Breast epithelium (tissue), 4 donors: ENCODE results near the gene GRIP1. TPM values are rescaled to one million over a fixed set of nuclear protein-coding genes. Genes with fewer than 3 reads are reported as not detected.
A peak's percentile ranks its signal among the peaks of the same experiment; 100 is the strongest.

Experiments
- DNase-seq, 2 donors: peaks; one replicate each; pipeline ENCODE4 v3.0.0-alpha.2; 2019; ENCODE audit warnings: low spot score in 2 of 2
- H3K27ac ChIP-seq, 2 donors: fragments of 200-600 bp; sonication (generic) in 1 of 2; one replicate each; pipeline ENCODE4 v1.5.1; 2016 to 2019; ENCODE audit warnings: mild to moderate bottlenecking in 1 of 2
- H3K27me3 ChIP-seq, 2 donors: fragments of 200-600 bp; sonication (generic) in 1 of 2; one replicate each; pipeline versions ENCODE4 v1.5.1 to v1.6.0; 2017 to 2019; ENCODE audit warnings: control low read depth in 1 of 2, mild to moderate bottlenecking in 1 of 2
- H3K36me3 ChIP-seq: fragments of 200-600 bp; one replicate; pipeline ENCODE4 v1.5.1; 2019
- H3K4me1 ChIP-seq, 2 donors: fragments of 200-600 bp; sonication (generic); one replicate each; pipeline ENCODE4 v1.5.1; 2016 to 2019; ENCODE audit warnings: control low read depth in 1 of 2
- H3K4me3 ChIP-seq, 3 donors: fragments of 200-600 bp; sonication (generic); 1 replicate in 2 of 3; 2 replicates in 1 of 3; pipeline ENCODE4 v1.5.1; 2016 to 2019; ENCODE audit warnings: mild to moderate bottlenecking in 3 of 3, moderate library complexity in 2 of 3
- H3K9me3 ChIP-seq, 2 donors: fragments of 200-600 bp; sonication (generic) in 1 of 2; one replicate each; pipeline ENCODE4 v1.5.1; 2016 to 2019; ENCODE audit warnings: control low read depth in 1 of 2
- POLR2A ChIP-seq: fragments of 450-650 bp; IDR thresholded peaks from one replicate; pipeline ENCODE4 v1.6.1; 2016; ENCODE audit warnings: antibody characterized with exemption, mild to moderate bottlenecking, moderate library complexity
- POLR2AphosphoS5 ChIP-seq, 3 donors: sonication (generic); formaldehyde crosslinking; IDR thresholded peaks; one replicate each; pipeline ENCODE4 v1.6.1; 2017; ENCODE audit warnings: antibody characterized with exemption in 3 of 3
- intact Hi-C: fragments of 100-400 bp; cut with DNase I; formaldehyde crosslinking; loops from one replicate; pipeline ENCODE4 v1.15.1; 2023; ENCODE audit warnings: low total_unique reads
- total RNA-seq, 3 donors: library from RNA; depleted of rRNA; stranded (reverse); fragments of >200 nt; gene quantifications; one replicate each; pipeline ENCODE4 v1.1.0, GENCODE V29; 2016
- TF ChIP-seq, protein P1 (sequence below), 3 donors: fragments of 450-650 bp; IDR thresholded peaks; one replicate each; pipeline ENCODE4 v1.5.1; 2016 to 2017; ENCODE audit warnings: antibody characterized with exemption in 3 of 3, mild to moderate bottlenecking in 3 of 3, moderate library complexity in 3 of 3

The GRIP1 gene
- total RNA-seq, 3 donors from 2014 or later = 0.48 to 6.3 (median 2.9) TPM

- DNase-seq = no peak
- intact Hi-C loops = no loop called here
- Histone ChIP-seq H3K36me3 (no peaks in the 10 kb centered on the region), H3K27ac (no peak overlapping the region), H3K4me1 (no peaks in the 10 kb centered on the region), H3K9me3 (no peaks in the 10 kb centered on the region), H3K4me3 (no peak overlapping the region), H3K27me3 (no peaks in the 10 kb centered on the region)
- no peak for TF ChIP-seq POLR2AphosphoS5 (IDR thresholded peaks at IDR 0.05)
- TF ChIP-seq, protein P1, sequence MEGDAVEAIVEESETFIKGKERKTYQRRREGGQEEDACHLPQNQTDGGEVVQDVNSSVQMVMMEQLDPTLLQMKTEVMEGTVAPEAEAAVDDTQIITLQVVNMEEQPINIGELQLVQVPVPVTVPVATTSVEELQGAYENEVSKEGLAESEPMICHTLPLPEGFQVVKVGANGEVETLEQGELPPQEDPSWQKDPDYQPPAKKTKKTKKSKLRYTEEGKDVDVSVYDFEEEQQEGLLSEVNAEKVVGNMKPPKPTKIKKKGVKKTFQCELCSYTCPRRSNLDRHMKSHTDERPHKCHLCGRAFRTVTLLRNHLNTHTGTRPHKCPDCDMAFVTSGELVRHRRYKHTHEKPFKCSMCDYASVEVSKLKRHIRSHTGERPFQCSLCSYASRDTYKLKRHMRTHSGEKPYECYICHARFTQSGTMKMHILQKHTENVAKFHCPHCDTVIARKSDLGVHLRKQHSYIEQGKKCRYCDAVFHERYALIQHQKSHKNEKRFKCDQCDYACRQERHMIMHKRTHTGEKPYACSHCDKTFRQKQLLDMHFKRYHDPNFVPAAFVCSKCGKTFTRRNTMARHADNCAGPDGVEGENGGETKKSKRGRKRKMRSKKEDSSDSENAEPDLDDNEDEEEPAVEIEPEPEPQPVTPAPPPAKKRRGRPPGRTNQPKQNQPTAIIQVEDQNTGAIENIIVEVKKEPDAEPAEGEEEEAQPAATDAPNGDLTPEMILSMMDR (IDR thresholded peaks at IDR 0.05) = no peak
These were observed 252.2 kb downstream of the GRIP1 start for GRCh38 chr12:66426696-66427095.

GRCh38 chr12:66423266-66423665 is 255.6 kb downstream of the GRIP1 start:
- H3K4me3 ChIP-seq = no peak overlapping the region
- H3K9me3 ChIP-seq = no peaks in the 10 kb centered on the region
- intact Hi-C loops = no loop called here
- H3K4me1 ChIP-seq = no peaks in the 10 kb centered on the region
- TF ChIP-seq, protein P1 (IDR thresholded peaks at IDR 0.05) = no peak
- TF ChIP-seq POLR2A (no peak), POLR2AphosphoS5 (IDR thresholded peaks at IDR 0.05) (no peak)
- H3K36me3 ChIP-seq = no peaks in the 10 kb centered on the region
- no peaks in the 10 kb centered on the region for H3K27me3 ChIP-seq
- H3K27ac ChIP-seq = no peak overlapping the region
- DNase-seq = no peak

GRCh38 chr12:66418908-66419307 is 260.0 kb downstream of the GRIP1 start:
- intact Hi-C loops = no loop called here
- H3K27ac ChIP-seq = no peak overlapping the region
- H3K4me1 ChIP-seq = no peaks in the 10 kb centered on the region
- no peak for DNase-seq
- TF ChIP-seq, protein P1 (IDR thresholded peaks at IDR 0.05) = no peak
- TF ChIP-seq POLR2AphosphoS5 (IDR thresholded peaks at IDR 0.05) (no peak), POLR2A (no peak)
- no peak overlapping the region for H3K4me3 ChIP-seq
- no peaks in the 10 kb centered on the region for H3K36me3 ChIP-seq
- no peaks in the 10 kb centered on the region for H3K27me3 ChIP-seq
- H3K9me3 ChIP-seq = no peaks in the 10 kb centered on the region

DNA sequence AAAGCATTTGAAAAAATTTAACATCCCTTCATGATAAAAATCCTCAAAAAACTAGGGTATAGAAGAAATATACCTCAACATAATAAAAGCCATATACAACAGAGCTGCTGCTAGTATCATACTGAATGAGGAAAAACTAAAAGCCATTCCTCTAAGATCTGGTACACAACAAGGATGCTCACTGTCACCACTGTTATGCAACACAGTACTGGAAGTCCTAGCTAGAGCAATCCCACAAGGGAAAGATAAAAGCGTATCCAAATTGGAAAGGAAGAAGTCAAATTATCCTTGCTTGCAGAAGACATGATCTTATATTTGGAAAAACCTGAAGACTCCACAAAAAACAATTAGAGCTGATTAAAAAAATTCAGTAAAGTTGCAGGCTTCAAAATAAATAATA is 261.7 kb downstream of the GRIP1 start:
- no peak overlapping the region for H3K27ac ChIP-seq
- intact Hi-C loops = no loop called here
- TF ChIP-seq, protein P1 (IDR thresholded peaks at IDR 0.05) = no peak
- TF ChIP-seq POLR2AphosphoS5 (IDR thresholded peaks at IDR 0.05) (no peak), POLR2A (no peak)
- H3K4me1 ChIP-seq = no peaks in the 10 kb centered on the region
- H3K27me3 ChIP-seq = no peaks in the 10 kb centered on the region
- H3K36me3 ChIP-seq = no peaks in the 10 kb centered on the region
- DNase-seq = no peak
- H3K9me3 ChIP-seq = no peaks in the 10 kb centered on the region
- no peak overlapping the region for H3K4me3 ChIP-seq

- Histone ChIP-seq H3K36me3 (no peaks in the 10 kb centered on the region), H3K4me1 (no peaks in the 10 kb centered on the region), H3K27ac (no peak overlapping the region), H3K9me3 (no peaks in the 10 kb centered on the region), H3K27me3 (no peaks in the 10 kb centered on the region), H3K4me3 (no peak overlapping the region)
- TF ChIP-seq POLR2A = no peak
- TF ChIP-seq, protein P1 (IDR thresholded peaks at IDR 0.05) = peak in 2 of 3 donors; percentile 15 to 41
- TF ChIP-seq POLR2AphosphoS5 (IDR thresholded peaks at IDR 0.05) = no peak
- intact Hi-C loops = no loop called here
- no peak for DNase-seq
These were observed 269.5 kb downstream of the GRIP1 start for GRCh38 chr12:66409195-66409871.
